ENCODE results near the gene UBE2G2. TPM values are rescaled to one million over a fixed set of nuclear protein-coding genes. Genes with fewer than 3 reads are reported as not detected.

The UBE2G2 gene
- total RNA-seq, 1 experiment from 2014 or later = 159 TPM

DNA sequence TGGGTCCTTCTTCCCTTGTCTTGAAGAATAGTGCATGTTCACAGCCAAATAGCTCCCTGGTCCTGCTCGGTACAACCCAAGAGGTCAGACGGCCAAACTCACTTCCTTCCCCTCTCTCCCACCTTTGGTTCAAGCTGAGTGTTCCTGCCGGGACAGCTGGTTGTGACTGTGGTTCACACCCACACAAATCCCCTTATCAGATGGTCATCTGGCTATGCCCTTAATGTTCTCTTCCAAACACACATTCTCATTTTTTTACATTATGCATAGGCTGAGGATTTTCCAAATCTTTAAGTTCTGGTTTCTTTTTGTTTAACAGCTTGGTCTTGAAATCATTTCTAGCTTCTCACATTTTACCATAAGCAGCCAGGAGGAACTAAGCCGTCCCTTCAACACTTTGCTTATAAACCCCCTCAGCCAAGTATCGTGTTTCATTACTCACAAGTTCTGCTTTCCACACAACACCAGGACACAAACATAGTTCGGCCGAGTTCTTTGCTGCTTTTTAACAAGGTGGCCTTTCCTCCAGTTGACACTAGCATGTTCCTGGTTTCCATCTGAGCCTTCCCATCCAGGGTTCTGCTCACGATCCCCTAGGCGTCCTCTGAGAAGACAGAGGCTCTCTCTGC is 70.6 kb downstream of the UBE2G2 start:
- H3K36me3 ChIP-seq (ENCODE audit: low read depth, low read length) = no peaks in the 10 kb centered on the region
- intact Hi-C loops (cut with micrococcal nuclease) = no loop called here
- no peaks in the 10 kb centered on the region for H4K20me1 ChIP-seq (ENCODE audit: low read length)
- no peak for DNase-seq
- no peak overlapping the region for H3K4me3 ChIP-seq (ENCODE audit: low read length)
- no peaks in the 10 kb centered on the region for H3K79me2 ChIP-seq (ENCODE audit: low read length)
- no peaks in the 10 kb centered on the region for H3K27me3 ChIP-seq (ENCODE audit: low read length)
- H3K27ac ChIP-seq (ENCODE audit: low read length) = no peak overlapping the region
- peaks cover 16% of the 10 kb centered on the region for H3K4me1 ChIP-seq (ENCODE audit: insufficient read depth, low read length)
- no peak overlapping the region for H3K9ac ChIP-seq (ENCODE audit: low read length)
- no peaks in the 10 kb centered on the region for H3F3A ChIP-seq (ENCODE audit: low read length, unreplicated experiment)
- no peak for ATAC-seq
- POLR2A ChIA-PET (ENCODE audit: unreplicated experiment) = no interaction called here
- H3K9me3 ChIP-seq (ENCODE audit: low read length) = no peaks in the 10 kb centered on the region
- no peak overlapping the region for H3K4me2 ChIP-seq (ENCODE audit: low read length)
- TSS peak; percentile 11 for BruUV-seq (replicated peaks)
- H3K9me2 ChIP-seq (replicated peaks; ENCODE audit: low read length) = no peaks in the 10 kb centered on the region
- H2AFZ ChIP-seq (ENCODE audit: low read length) = no peak overlapping the region
- TF ChIP-seq EZH2phosphoT487 (IDR thresholded peaks at IDR 0.05; ENCODE audit: borderline replicate concordance, low read length) (no peak), EZH2 (IDR thresholded peaks at IDR 0.05; ENCODE audit: low read length, unreplicated experiment) (no peak)
- TF ChIP-seq, protein P1, sequence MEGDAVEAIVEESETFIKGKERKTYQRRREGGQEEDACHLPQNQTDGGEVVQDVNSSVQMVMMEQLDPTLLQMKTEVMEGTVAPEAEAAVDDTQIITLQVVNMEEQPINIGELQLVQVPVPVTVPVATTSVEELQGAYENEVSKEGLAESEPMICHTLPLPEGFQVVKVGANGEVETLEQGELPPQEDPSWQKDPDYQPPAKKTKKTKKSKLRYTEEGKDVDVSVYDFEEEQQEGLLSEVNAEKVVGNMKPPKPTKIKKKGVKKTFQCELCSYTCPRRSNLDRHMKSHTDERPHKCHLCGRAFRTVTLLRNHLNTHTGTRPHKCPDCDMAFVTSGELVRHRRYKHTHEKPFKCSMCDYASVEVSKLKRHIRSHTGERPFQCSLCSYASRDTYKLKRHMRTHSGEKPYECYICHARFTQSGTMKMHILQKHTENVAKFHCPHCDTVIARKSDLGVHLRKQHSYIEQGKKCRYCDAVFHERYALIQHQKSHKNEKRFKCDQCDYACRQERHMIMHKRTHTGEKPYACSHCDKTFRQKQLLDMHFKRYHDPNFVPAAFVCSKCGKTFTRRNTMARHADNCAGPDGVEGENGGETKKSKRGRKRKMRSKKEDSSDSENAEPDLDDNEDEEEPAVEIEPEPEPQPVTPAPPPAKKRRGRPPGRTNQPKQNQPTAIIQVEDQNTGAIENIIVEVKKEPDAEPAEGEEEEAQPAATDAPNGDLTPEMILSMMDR (conservative IDR thresholded peaks at IDR 0.05; ENCODE audit: low read depth, low read length) = no peak
- CTCF ChIA-PET = no interaction called here

DNA sequence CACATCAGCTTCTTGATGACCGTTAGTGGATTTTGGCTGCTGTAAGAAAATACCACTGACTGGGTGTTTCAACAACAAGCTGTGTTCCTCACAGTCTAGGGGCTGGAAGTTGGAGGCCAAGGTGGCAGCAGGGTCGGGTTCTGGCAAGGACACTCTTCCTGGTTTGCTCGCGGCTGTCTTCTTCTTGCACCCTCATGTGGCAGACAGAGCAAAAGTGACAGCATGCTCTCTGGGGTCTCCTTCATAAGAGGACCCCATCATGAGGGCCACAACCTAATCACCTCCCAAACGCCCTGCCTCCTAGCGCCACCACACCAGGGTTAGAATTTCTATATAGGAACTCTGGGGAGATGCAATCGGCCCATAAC is 71.6 kb downstream of the UBE2G2 start:
- no peak overlapping the region for H3K4me2 ChIP-seq (ENCODE audit: low read length)
- BruUV-seq (replicated peaks) = no TSS peak
- intact Hi-C loops (cut with micrococcal nuclease) = no loop called here
- ChIA-PET POLR2A (ENCODE audit: unreplicated experiment) (no interaction called here), CTCF (no interaction called here)
- no peaks in the 10 kb centered on the region for H4K20me1 ChIP-seq (ENCODE audit: low read length)
- TF ChIP-seq EZH2phosphoT487 (IDR thresholded peaks at IDR 0.05; ENCODE audit: borderline replicate concordance, low read length) (no peak), EZH2 (IDR thresholded peaks at IDR 0.05; ENCODE audit: low read length, unreplicated experiment) (no peak)
- TF ChIP-seq, protein P1 (conservative IDR thresholded peaks at IDR 0.05; ENCODE audit: low read depth, low read length) = no peak
- H3K9me3 ChIP-seq (ENCODE audit: low read length) = no peaks in the 10 kb centered on the region
- peaks cover 13% of the 10 kb centered on the region; the same call in 1 of the 2 replicates for H3K4me1 ChIP-seq (ENCODE audit: insufficient read depth, low read length)
- no peak overlapping the region for H3K4me3 ChIP-seq (ENCODE audit: low read length)
- no peaks in the 10 kb centered on the region for H3F3A ChIP-seq (ENCODE audit: low read length, unreplicated experiment)
- H3K27ac ChIP-seq (ENCODE audit: low read length) = no peak overlapping the region
- DNase-seq (no peak), ATAC-seq (no peak)
- H3K79me2 ChIP-seq (ENCODE audit: low read length) = no peaks in the 10 kb centered on the region
- H3K9ac ChIP-seq (ENCODE audit: low read length) = no peak overlapping the region
- H3K9me2 ChIP-seq (replicated peaks; ENCODE audit: low read length) = no peaks in the 10 kb centered on the region
- no peak overlapping the region for H2AFZ ChIP-seq (ENCODE audit: low read length)
- no peaks in the 10 kb centered on the region for H3K27me3 ChIP-seq (ENCODE audit: low read length)
- no peaks in the 10 kb centered on the region for H3K36me3 ChIP-seq (ENCODE audit: low read depth, low read length)

DNA sequence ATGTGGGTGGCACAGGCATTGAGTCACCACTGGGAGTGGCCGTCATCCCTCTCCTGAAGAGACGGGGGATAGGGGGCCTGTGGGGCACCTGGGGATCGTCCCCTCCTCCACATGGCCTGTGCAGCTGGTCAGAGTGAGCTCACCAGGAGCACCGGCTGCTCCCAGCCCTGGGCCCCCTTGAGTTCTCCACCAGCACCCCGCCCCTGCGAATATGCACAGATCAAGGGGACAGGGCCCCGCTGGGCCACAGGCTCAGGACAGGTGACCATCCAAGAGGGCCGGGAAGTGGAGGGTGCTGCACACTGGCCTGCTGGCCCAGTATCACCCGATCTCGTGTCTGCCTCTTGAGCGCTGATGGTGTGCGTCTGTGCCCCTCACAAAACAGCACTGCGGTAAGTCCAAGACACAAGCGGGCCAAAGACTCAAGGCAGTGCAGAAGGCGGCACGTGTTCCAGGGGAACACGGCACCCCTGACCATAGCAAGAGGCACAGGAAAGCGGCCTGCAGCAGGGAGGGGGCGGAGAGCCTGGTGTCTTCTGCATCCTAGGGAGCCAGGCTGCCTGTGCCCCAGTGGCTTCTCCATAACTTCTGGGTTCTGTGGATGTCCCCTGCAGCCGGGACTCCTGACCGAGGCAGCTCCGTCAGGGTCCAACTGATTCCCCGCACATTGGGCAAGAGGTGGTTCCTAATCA is 72.1 kb downstream of the UBE2G2 start:
- Histone ChIP-seq H3K9me2 (replicated peaks; ENCODE audit: low read length) (no peaks in the 10 kb centered on the region), H3K9me3 (ENCODE audit: low read length) (no peaks in the 10 kb centered on the region), H3K27ac (ENCODE audit: low read length) (no peak overlapping the region), H3K27me3 (ENCODE audit: low read length) (no peaks in the 10 kb centered on the region), H3K4me3 (ENCODE audit: low read length) (no peak overlapping the region), H3K36me3 (ENCODE audit: low read depth, low read length) (no peaks in the 10 kb centered on the region), H3K4me2 (ENCODE audit: low read length) (no peak overlapping the region), H4K20me1 (ENCODE audit: low read length) (no peaks in the 10 kb centered on the region), H3K79me2 (ENCODE audit: low read length) (no peaks in the 10 kb centered on the region), H3F3A (ENCODE audit: low read length, unreplicated experiment) (no peaks in the 10 kb centered on the region), H2AFZ (ENCODE audit: low read length) (no peak overlapping the region), H3K4me1 (ENCODE audit: insufficient read depth, low read length) (peaks cover 13% of the 10 kb centered on the region; the same call in 1 of the 2 replicates), H3K9ac (ENCODE audit: low read length) (no peak overlapping the region)
- intact Hi-C loops (cut with micrococcal nuclease) = no loop called here
- no peak for ATAC-seq
- BruUV-seq (replicated peaks) = no TSS peak
- CTCF ChIA-PET = no interaction called here
- no peak for DNase-seq
- POLR2A ChIA-PET (ENCODE audit: unreplicated experiment) = no interaction called here
- TF ChIP-seq, protein P1 (conservative IDR thresholded peaks at IDR 0.05; ENCODE audit: low read depth, low read length) = no peak
- TF ChIP-seq EZH2phosphoT487 (IDR thresholded peaks at IDR 0.05; ENCODE audit: borderline replicate concordance, low read length) = no peak
- no peak for TF ChIP-seq EZH2 (IDR thresholded peaks at IDR 0.05; ENCODE audit: low read length, unreplicated experiment)
